A549 (cell line): ENCODE results near the gene DNAAF5. TPM values are rescaled to one million over a fixed set of nuclear protein-coding genes. Genes with fewer than 3 reads are reported as not detected.
"Not testable (repeated sequence)": the region's sequence is repeated elsewhere in the genome, so short reads cannot be mapped to it uniquely, and the experiment has no call there.

ENCODE experiments used
- ATAC-seq, 2 experiments: fragments of 200-7000 bp in 1 of 2; fragments of >200 bp in 1 of 2; cut with Nextera tagmentation in 1 of 2; cut with Tn5 transposase in 1 of 2; 3 replicates each; pipeline versions ENCODE4 v1.8.0 to v1.9.1; 2018 to 2020; ENCODE audit warnings: mild to moderate bottlenecking in 1 of 2, moderate library complexity in 1 of 2
- CTCF ChIA-PET: fragments of 300-600 bp; sonication (Branson Sonifier 250); formaldehyde crosslinking; extraction: SDS; loops from one replicate; lab custom pipeline; 2021; ENCODE audit warnings: antibody characterized with exemption, inconsistent platforms; lab: Yijun Ruan, JAX
- POLR2A ChIA-PET: fragments of 350-600 bp; formaldehyde crosslinking; extraction: SDS; loops from one replicate; lab custom pipeline; 2021; ENCODE audit warnings: antibody characterized with exemption, inconsistent platforms; lab: Yijun Ruan, JAX
- DNase-seq, 2 experiments: peaks; one replicate each; pipeline versions ENCODE4 v3.0.0 to v3.0.0-alpha.2; 2011 to 2016; ENCODE audit warnings: low read depth in 1 of 2, low spot score in 1 of 2
- FAIRE-seq: peaks from 2 replicates; lab custom pipeline; 2011; peaks lifted over from hg19 to GRCh38; lab: Jason Lieb, UNC
- H3K27ac ChIP-seq, 2 experiments: fragments of >200 bp; sonication (Bioruptor Twin); formaldehyde crosslinking; 3 replicates each; pipeline ENCODE4 v1.5.1; 2016 to 2017
- H3K4me1 ChIP-seq: fragments of >200 bp; sonication (Bioruptor Twin); formaldehyde crosslinking; 3 replicates; pipeline ENCODE4 v1.6.1; 2016
- H3K4me2 ChIP-seq: fragments of >200 bp; sonication (Bioruptor Twin); formaldehyde crosslinking; 3 replicates; pipeline ENCODE4 v1.6.1; 2016
- H3K4me3 ChIP-seq: fragments of >200 bp; sonication (Bioruptor Twin); formaldehyde crosslinking; 3 replicates; pipeline ENCODE4 v1.5.1; 2016
- H3K9me3 ChIP-seq: fragments of >200 bp; sonication (Bioruptor Twin); formaldehyde crosslinking; 3 replicates; pipeline ENCODE4 v1.6.1; 2016
- BHLHE40 ChIP-seq: IDR thresholded peaks from 2 replicates; pipeline ENCODE4 v1.6.1; 2012; ENCODE audit warnings: low read depth, low read length, inconsistent platforms
- FOSB ChIP-seq: fragments of 250-450 bp; sonication (Bioruptor Pico); IDR thresholded peaks from 2 replicates; pipeline ENCODE4 v1.5.0; 2020; ENCODE audit warnings: mild to moderate bottlenecking, moderate library complexity
- FOXS1 ChIP-seq: fragments of 250-450 bp; sonication (Bioruptor Pico); IDR thresholded peaks from 2 replicates; pipeline ENCODE4 v1.5.0; 2020; ENCODE audit warnings: mild to moderate bottlenecking, moderate library complexity
- HEYL ChIP-seq: fragments of 250-450 bp; sonication (Bioruptor Pico); IDR thresholded peaks from 2 replicates; pipeline ENCODE4 v1.8.0; 2021; ENCODE audit warnings: mild to moderate bottlenecking, moderate library complexity
- HOXB13 ChIP-seq: fragments of 250-450 bp; sonication (Bioruptor Pico); IDR thresholded peaks from 2 replicates; pipeline ENCODE4 v1.5.0; 2020; ENCODE audit warnings: low read depth, mild to moderate bottlenecking, moderate library complexity
- JUNB ChIP-seq: fragments of >200 bp; sonication (Bioruptor Twin); formaldehyde crosslinking; IDR thresholded peaks from 2 replicates; pipeline ENCODE4 v1.6.1; 2016
- KDM5A ChIP-seq: fragments of 200-600 bp; sonication (generic); IDR thresholded peaks from 2 replicates; pipeline ENCODE4 v1.6.1; 2016; ENCODE audit warnings: antibody characterized with exemption, mild to moderate bottlenecking
- MAZ ChIP-seq: fragments of 150-350 bp; IDR thresholded peaks from 2 replicates; pipeline ENCODE4 v1.6.1; 2014; ENCODE audit warnings: antibody characterized with exemption, low read depth, low read length, borderline replicate concordance
- NFE2L2 ChIP-seq: fragments of 150-350 bp; conservative IDR thresholded peaks from 2 replicates; pipeline ENCODE4 v1.6.1; 2014; ENCODE audit warnings: low read length
- NR3C1 ChIP-seq: fragments of >200 bp; sonication (Bioruptor Twin); formaldehyde crosslinking; IDR thresholded peaks from 3 replicates; pipeline ENCODE4 v1.6.1; 2017
- PHF8 ChIP-seq: fragments of 200-600 bp; sonication (generic); IDR thresholded peaks from 2 replicates; pipeline ENCODE4 v1.6.1; 2016; ENCODE audit warnings: low read depth, mild to moderate bottlenecking, antibody characterized with exemption, moderate library complexity, borderline replicate concordance
- POLR2A ChIP-seq: IDR thresholded peaks from 2 replicates; pipeline ENCODE4 v1.6.1; 2012; ENCODE audit warnings: mild to moderate bottlenecking, low read length
- POLR2AphosphoS2 ChIP-seq: conservative IDR thresholded peaks from 2 replicates; pipeline ENCODE4 v1.6.1; 2012; ENCODE audit warnings: low read length, improper control_type of control experiment, inconsistent platforms
- RARB ChIP-seq: fragments of 250-450 bp; sonication (Bioruptor Pico); IDR thresholded peaks from 2 replicates; pipeline ENCODE4 v1.8.0; 2021; ENCODE audit warnings: mild to moderate bottlenecking, moderate library complexity
- TP53 ChIP-seq: fragments of 250-450 bp; sonication (Bioruptor Pico); IDR thresholded peaks from 2 replicates; pipeline ENCODE4 v1.5.0; 2021; ENCODE audit warnings: mild to moderate bottlenecking, moderate library complexity
- ZFP36 ChIP-seq: fragments of 450-650 bp; IDR thresholded peaks from 2 replicates; pipeline ENCODE4 v1.6.1; 2014; ENCODE audit warnings: borderline replicate concordance; ENCODE audit not compliant: partially characterized antibody
- whole genome bisulfite sequencing: methylation state at CpG from one replicate; pipeline ENCODE4 v1.1.6; 2017; ENCODE audit errors: missing lambda C conversion rate; 5-methylcytosine and 5-hydroxymethylcytosine counted together
- polyA plus RNA-seq, 4 experiments: library from polyadenylated mRNA; depleted of rRNA in 3 of 4; stranded (reverse); fragments of >200 nt; fragmentation: RNase III in 1 of 4; extraction: RNeasy Plus Mini Kit Qiagen cat#74134 plus additional on column Dnase treatment in 1 of 4; gene quantifications; 2 replicates in 3 of 4; 3 replicates in 1 of 4; pipeline ENCODE4 v1.2.3, GENCODE V29; 2011 to 2017
- TF ChIP-seq, protein P1 (sequence below): fragments of >200 bp; sonication (Bioruptor Twin); formaldehyde crosslinking; IDR thresholded peaks from 3 replicates; pipeline ENCODE4 v1.5.1; 2016
- TF ChIP-seq, protein P2 (sequence below): IDR thresholded peaks from 2 replicates; pipeline ENCODE4 v1.6.1; 2012
- TF ChIP-seq, protein P3 (sequence below): fragments of 250-450 bp; sonication (Bioruptor Pico); IDR thresholded peaks from 2 replicates; pipeline ENCODE4 v1.5.0; 2021; ENCODE audit warnings: mild to moderate bottlenecking, moderate library complexity, borderline replicate concordance
- TF ChIP-seq, protein P4 (sequence below): fragments of 250-450 bp; sonication (Bioruptor Pico); IDR thresholded peaks from 2 replicates; pipeline ENCODE4 v1.5.0; 2020; ENCODE audit warnings: low read depth, mild to moderate bottlenecking, moderate library complexity

Gene DNAAF5
- polyA plus RNA-seq, 2 of the 4 experiments (the other 2 are of a cell fraction): 27.8 to 34.7 TPM

DNA sequence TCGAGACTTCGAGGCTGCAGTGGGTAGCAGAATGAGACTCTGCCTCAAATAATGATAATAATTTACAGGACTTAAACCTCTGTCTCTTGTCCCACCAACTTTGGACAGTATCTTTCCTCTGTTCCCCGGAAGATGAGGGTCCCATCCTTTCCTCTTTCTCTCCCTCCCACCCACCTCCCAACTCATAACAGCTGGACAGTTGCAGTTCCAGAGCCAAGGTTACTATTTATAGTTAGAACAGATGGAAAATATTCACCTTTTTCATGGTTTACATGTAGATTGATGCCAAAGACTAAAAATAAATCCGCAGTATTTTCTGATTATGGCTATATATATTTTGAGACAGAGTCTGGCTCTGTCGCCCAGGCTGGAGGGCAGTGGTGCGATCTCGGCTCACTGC lies 74.2 kb downstream of the DNAAF5 start:
- no peak overlapping the region for H3K4me3 ChIP-seq
- CTCF ChIA-PET: interaction anchor here (0.9 to 1.2 kb wide), 3 partner anchors 27 to 479 kb away, joined by 3 to 6 read pairs (median 3); no protein-coding TSS in a partner anchor
- POLR2A ChIA-PET: no interaction called here
- no peak overlapping the region for H3K4me2 ChIP-seq
- no peak for TF ChIP-seq FOSB
- TF ChIP-seq, protein P1, sequence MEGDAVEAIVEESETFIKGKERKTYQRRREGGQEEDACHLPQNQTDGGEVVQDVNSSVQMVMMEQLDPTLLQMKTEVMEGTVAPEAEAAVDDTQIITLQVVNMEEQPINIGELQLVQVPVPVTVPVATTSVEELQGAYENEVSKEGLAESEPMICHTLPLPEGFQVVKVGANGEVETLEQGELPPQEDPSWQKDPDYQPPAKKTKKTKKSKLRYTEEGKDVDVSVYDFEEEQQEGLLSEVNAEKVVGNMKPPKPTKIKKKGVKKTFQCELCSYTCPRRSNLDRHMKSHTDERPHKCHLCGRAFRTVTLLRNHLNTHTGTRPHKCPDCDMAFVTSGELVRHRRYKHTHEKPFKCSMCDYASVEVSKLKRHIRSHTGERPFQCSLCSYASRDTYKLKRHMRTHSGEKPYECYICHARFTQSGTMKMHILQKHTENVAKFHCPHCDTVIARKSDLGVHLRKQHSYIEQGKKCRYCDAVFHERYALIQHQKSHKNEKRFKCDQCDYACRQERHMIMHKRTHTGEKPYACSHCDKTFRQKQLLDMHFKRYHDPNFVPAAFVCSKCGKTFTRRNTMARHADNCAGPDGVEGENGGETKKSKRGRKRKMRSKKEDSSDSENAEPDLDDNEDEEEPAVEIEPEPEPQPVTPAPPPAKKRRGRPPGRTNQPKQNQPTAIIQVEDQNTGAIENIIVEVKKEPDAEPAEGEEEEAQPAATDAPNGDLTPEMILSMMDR: no peak
- no peak for TF ChIP-seq JUNB
- ATAC-seq (no peak), DNase-seq (no peak), FAIRE-seq (no peak)
- H3K4me1 ChIP-seq: peaks cover 8% of the 10 kb centered on the region; the same call in 1 of the 3 replicates
- H3K27ac ChIP-seq: no peak overlapping the region
- WGBS: 94% methylated on average over 7 of the region's 7 CpGs
- no peaks in the 10 kb centered on the region for H3K9me3 ChIP-seq

DNA sequence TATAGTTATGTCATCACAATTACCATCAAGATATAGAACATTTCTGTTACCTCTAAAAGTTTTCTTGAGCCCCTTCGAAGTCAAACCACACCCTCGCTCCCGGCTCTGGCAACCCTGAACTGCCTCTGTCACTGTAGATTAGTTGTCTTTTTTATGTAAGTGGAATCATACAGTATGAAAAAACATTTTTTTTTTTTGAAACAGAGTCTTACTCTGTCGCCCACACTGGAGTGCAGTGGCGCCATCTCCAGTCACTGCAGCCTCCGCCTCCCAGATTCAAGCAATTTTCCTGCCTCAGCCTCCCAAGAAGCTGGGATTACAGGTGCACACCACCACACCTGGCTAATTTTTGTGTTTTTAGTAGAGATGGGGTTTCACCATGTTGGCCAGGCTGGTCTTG lies 74.9 kb downstream of the DNAAF5 start:
- FAIRE-seq, H3K9me3 ChIP-seq, H3K27ac ChIP-seq, H3K4me2 ChIP-seq, H3K4me3 ChIP-seq, H3K4me1 ChIP-seq, DNase-seq, POLR2A ChIA-PET, ATAC-seq: not testable (repeated sequence)
- WGBS: 90% methylated on average over 6 of the region's 6 CpGs
- CTCF ChIA-PET: interaction anchor here (1.2 to 1.4 kb wide), 2 partner anchors 28 to 71 kb away, joined by 3 to 6 read pairs; no protein-coding TSS in a partner anchor

DNA sequence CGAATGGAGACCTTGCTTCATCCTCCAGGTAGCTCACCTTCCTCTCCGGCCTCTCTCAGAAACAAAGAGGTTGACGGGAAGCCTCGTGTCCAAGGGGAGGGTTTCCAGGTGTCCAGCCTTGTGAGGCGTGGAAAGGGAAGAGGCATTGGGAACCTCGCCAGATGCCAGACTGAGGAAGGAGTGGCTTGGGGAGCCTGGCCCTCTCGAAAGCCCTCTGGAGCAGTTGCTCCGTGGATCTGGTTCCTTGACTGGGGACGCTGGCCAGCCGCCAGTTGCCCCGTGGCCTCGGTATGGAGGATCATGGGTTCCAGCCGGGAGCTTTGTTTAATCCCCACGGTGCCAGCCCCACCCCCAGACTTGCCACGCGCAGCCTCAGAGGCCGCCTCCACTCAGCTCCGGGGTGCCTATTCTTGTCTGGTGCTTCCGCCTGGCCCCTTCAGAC lies 75.5 kb downstream of the DNAAF5 start:
- ATAC-seq: no peak; a peak in 1 of 6 replicates
- TF ChIP-seq, protein P1: no peak
- no peak for TF ChIP-seq NFE2L2
- TF ChIP-seq, protein P2, sequence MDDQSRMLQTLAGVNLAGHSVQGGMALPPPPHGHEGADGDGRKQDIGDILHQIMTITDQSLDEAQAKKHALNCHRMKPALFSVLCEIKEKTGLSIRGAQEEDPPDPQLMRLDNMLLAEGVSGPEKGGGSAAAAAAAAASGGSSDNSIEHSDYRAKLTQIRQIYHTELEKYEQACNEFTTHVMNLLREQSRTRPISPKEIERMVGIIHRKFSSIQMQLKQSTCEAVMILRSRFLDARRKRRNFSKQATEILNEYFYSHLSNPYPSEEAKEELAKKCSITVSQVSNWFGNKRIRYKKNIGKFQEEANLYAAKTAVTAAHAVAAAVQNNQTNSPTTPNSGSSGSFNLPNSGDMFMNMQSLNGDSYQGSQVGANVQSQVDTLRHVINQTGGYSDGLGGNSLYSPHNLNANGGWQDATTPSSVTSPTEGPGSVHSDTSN: no peak
- TF ChIP-seq POLR2AphosphoS2: no peak
- no peak for TF ChIP-seq RARB (CRISPR knock-in tag)
- no peak for TF ChIP-seq TP53 (CRISPR knock-in tag)
- no peak for TF ChIP-seq NR3C1
- TF ChIP-seq ZFP36: no peak
- TF ChIP-seq POLR2A: no peak
- no peak overlapping the region for H3K27ac ChIP-seq
- ChIA-PET POLR2A (no interaction called here), CTCF (interaction anchor here (1.4 kb wide), 1 partner anchor 71 kb away, joined by 3 read pairs; no protein-coding TSS in a partner anchor)
- H3K4me1 ChIP-seq: peaks cover 8% of the 10 kb centered on the region; the same call in 1 of the 3 replicates
- H3K4me3 ChIP-seq: no peak overlapping the region
- no peak overlapping the region for H3K4me2 ChIP-seq
- DNase-seq: no peak
- 89% methylated on average over 15 of the region's 19 CpGs for WGBS
- no peaks in the 10 kb centered on the region for H3K9me3 ChIP-seq
- FAIRE-seq: no peak

DNA sequence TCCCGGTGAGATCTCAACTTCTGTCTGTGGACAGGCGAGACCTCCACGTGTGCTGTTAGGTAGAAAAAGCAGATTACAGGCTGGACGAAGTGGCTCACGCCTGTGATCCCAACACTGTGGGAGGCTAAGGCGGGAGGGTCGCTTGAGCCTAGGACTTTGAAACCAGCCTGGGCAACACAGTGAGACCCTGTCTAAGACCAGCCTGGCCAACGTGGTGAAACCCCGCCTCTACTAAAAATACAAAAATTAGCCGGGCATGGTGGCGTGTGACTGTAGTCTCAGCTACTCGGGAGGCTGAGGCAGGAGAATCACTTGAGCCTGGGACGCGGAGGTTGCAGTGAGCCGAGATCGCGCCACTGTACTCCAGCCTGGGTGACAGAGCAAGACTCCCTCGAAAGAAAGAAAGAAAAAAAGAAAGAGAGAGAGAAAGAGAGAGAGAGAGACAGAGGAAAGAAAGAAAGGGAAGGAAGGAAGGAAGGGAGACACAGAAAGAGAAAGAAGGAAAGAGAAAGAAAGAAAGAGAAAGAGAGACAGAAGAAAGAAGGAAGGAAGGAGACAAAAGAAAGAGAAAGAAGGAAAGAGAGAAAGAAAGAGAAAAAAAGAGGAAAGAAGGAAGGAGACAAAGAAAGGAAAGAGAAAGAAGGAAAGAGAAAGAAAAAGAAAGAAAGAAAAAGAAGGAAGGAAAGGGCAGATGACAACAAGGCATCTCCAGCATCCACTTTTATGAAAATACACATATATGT lies 76.2 kb downstream of the DNAAF5 start:
- peaks cover 8% of the 10 kb centered on the region; the same call in 1 of the 3 replicates for H3K4me1 ChIP-seq
- CTCF ChIA-PET: interaction anchor here (1.4 kb wide), 1 partner anchor 70 kb away, joined by 3 read pairs; no protein-coding TSS in a partner anchor
- no peak for FAIRE-seq
- H3K27ac ChIP-seq: no peak overlapping the region
- H3K4me2 ChIP-seq: 0 out of 3 replicates have a peak overlapping the region, but pooled peaks have one; percentile 1
- POLR2A ChIA-PET: no interaction called here
- H3K4me3 ChIP-seq: no peak overlapping the region
- DNase-seq: no peak
- WGBS: 90% methylated on average over 17 of the region's 18 CpGs
- no peaks in the 10 kb centered on the region for H3K9me3 ChIP-seq
- no peak for ATAC-seq
- TF ChIP-seq NFE2L2: no peak
- no peak for TF ChIP-seq NR3C1
- no peak for TF ChIP-seq MAZ
- TF ChIP-seq HOXB13: no peak
- no peak for TF ChIP-seq HEYL
- no peak for TF ChIP-seq KDM5A
- TF ChIP-seq, protein P3, sequence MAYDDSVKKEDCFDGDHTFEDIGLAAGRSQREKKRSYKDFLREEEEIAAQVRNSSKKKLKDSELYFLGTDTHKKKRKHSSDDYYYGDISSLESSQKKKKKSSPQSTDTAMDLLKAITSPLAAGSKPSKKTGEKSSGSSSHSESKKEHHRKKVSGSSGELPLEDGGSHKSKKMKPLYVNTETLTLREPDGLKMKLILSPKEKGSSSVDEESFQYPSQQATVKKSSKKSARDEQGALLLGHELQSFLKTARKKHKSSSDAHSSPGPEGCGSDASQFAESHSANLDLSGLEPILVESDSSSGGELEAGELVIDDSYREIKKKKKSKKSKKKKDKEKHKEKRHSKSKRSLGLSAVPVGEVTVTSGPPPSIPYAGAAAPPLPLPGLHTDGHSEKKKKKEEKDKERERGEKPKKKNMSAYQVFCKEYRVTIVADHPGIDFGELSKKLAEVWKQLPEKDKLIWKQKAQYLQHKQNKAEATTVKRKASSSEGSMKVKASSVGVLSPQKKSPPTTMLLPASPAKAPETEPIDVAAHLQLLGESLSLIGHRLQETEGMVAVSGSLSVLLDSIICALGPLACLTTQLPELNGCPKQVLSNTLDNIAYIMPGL (CRISPR knock-in tag): no peak
- no peak for TF ChIP-seq ZFP36
- TF ChIP-seq FOXS1 (CRISPR knock-in tag): no peak
- TF ChIP-seq BHLHE40: no peak
- no peak for TF ChIP-seq PHF8
- TF ChIP-seq, protein P4, sequence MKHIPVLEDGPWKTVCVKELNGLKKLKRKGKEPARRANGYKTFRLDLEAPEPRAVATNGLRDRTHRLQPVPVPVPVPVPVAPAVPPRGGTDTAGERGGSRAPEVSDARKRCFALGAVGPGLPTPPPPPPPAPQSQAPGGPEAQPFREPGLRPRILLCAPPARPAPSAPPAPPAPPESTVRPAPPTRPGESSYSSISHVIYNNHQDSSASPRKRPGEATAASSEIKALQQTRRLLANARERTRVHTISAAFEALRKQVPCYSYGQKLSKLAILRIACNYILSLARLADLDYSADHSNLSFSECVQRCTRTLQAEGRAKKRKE (CRISPR knock-in tag): no peak
- no peak for TF ChIP-seq RARB (CRISPR knock-in tag)
